ENCODE data around the gene RHOC.

Gene RHOC

GRCh38 chr1:112744009-112744578 is 37.2 kb upstream of the RHOC start:
- H3F3A ChIP-seq (ENCODE audit: insufficient read depth): no peaks in the 10 kb centered on the region
- H3K9ac ChIP-seq (ENCODE audit: low read length): no peak overlapping the region
- H3K36me3 ChIP-seq (ENCODE audit: low read length): no peaks in the 10 kb centered on the region
- no peak overlapping the region for H3K27ac ChIP-seq (ENCODE audit: low read depth, low read length)
- no peak overlapping the region for H3K4me2 ChIP-seq (ENCODE audit: low read depth, low read length, poor library complexity, severe bottlenecking)
- H3K9me2 ChIP-seq (replicated peaks; ENCODE audit: insufficient read depth, low read length): no peaks in the 10 kb centered on the region
- H3K79me2 ChIP-seq (ENCODE audit: insufficient read depth, low read length): no peaks in the 10 kb centered on the region
- H3K27me3 ChIP-seq (ENCODE audit: low read length): no peaks in the 10 kb centered on the region
- no peak overlapping the region for H2AFZ ChIP-seq (ENCODE audit: low read depth, low read length, severe bottlenecking)
- no peak overlapping the region for H3K4me3 ChIP-seq (ENCODE audit: insufficient read depth, low read length, poor library complexity, severe bottlenecking)
- H4K20me1 ChIP-seq (ENCODE audit: low read depth, low read length): no peaks in the 10 kb centered on the region
- TF ChIP-seq CTCF (IDR thresholded peaks at IDR 0.05; ENCODE audit: insufficient read depth, low read length, poor library complexity, severe bottlenecking): no peak
- TF ChIP-seq EZH2phosphoT487 (conservative IDR thresholded peaks at IDR 0.05; ENCODE audit: low read length): no peak
- no peaks in the 10 kb centered on the region for H3K9me3 ChIP-seq (ENCODE audit: insufficient read depth, low read length)

DNA sequence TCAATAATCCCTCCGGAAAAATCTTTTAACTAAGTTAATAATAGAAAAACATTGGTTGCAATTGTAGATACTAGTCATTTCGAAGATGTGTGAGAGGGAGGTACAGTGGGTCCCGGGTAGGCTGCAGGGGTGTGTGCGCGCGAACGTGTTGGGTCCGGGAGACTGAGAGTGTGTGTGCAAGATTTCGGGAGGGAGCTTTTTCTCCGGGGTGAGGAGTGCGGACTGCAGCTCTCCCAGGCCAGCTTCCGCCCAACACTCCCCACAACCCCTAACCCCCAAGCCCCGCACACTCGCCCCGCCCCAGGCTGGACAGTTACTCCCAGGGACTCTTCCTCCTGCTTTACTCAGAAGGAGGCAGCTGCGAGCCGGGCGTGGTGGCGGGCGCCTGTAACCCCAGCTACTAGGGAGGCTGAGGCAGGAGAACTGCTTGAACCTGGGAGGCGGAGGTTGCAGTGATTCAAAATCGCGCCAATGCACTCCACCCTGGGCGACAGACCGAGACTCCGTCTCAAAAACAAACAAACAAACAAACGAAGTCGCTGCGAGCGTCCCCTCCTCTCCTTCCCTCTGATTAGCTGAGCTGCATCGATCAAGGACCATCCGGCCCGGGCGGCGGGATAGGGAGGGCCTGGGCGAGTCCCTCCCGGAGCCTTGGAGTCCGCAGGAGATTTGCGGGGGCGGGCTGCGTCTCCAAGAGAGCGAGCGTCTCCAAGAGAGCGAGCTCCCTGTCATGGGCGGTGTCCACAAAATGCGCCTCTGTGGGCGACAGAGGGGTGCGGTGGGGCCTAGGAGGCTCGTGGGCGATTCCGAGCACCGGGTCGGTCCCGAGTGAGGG is 36.5 kb upstream of the RHOC start:
- no peak overlapping the region for H2AFZ ChIP-seq (ENCODE audit: low read depth, low read length, severe bottlenecking)
- H3K4me2 ChIP-seq (ENCODE audit: low read depth, low read length, poor library complexity, severe bottlenecking): no peak overlapping the region
- no peaks in the 10 kb centered on the region for H3K9me3 ChIP-seq (ENCODE audit: insufficient read depth, low read length)

DNA sequence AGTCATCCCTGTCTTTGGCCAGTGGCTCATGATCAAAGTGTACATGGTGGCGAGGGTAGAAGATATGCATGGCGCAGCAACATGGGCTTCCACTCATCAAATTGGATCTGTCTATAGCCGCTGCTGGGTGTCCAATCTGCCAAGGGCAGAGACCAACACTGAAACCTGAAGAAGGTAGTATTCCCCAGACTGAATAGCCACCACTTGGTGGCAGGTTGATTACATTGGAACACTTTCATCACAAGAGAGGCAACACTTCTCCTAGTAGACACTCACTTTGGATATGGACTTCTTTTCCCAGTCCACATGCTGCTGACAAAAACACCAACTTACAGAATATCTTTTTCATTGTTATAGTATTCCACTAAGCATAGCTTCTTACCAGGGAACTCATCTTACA is 30.6 kb upstream of the RHOC start:
- no peaks in the 10 kb centered on the region for H3F3A ChIP-seq (ENCODE audit: insufficient read depth)
- H3K27ac ChIP-seq (ENCODE audit: low read depth, low read length): no peak overlapping the region
- H3K79me2 ChIP-seq (ENCODE audit: insufficient read depth, low read length): no peaks in the 10 kb centered on the region
- H4K20me1 ChIP-seq (ENCODE audit: low read depth, low read length): no peaks in the 10 kb centered on the region
- TF ChIP-seq CTCF (IDR thresholded peaks at IDR 0.05; ENCODE audit: insufficient read depth, low read length, poor library complexity, severe bottlenecking) (no peak), EZH2phosphoT487 (conservative IDR thresholded peaks at IDR 0.05; ENCODE audit: low read length) (no peak)
- H3K4me2 ChIP-seq (ENCODE audit: low read depth, low read length, poor library complexity, severe bottlenecking): no peak overlapping the region
- H3K4me3 ChIP-seq (ENCODE audit: insufficient read depth, low read length, poor library complexity, severe bottlenecking): no peak overlapping the region
- no peak overlapping the region for H3K9ac ChIP-seq (ENCODE audit: low read length)
- no peaks in the 10 kb centered on the region for H3K36me3 ChIP-seq (ENCODE audit: low read length)
- H2AFZ ChIP-seq (ENCODE audit: low read depth, low read length, severe bottlenecking): no peak overlapping the region
- H3K9me3 ChIP-seq (ENCODE audit: insufficient read depth, low read length): no peaks in the 10 kb centered on the region
- H3K27me3 ChIP-seq (ENCODE audit: low read length): no peaks in the 10 kb centered on the region
- H3K9me2 ChIP-seq (replicated peaks; ENCODE audit: insufficient read depth, low read length): no peaks in the 10 kb centered on the region

More for the DNA sequence above, 36.5 kb upstream of the RHOC start:
- H3K27me3 ChIP-seq (ENCODE audit: low read length): no peaks in the 10 kb centered on the region
- H3K9ac ChIP-seq (ENCODE audit: low read length): no peak overlapping the region
- no peak overlapping the region for H3K4me3 ChIP-seq (ENCODE audit: insufficient read depth, low read length, poor library complexity, severe bottlenecking)
- H3K79me2 ChIP-seq (ENCODE audit: insufficient read depth, low read length): no peaks in the 10 kb centered on the region
- no peak overlapping the region for H3K27ac ChIP-seq (ENCODE audit: low read depth, low read length)
- no peaks in the 10 kb centered on the region for H3F3A ChIP-seq (ENCODE audit: insufficient read depth)
- no peaks in the 10 kb centered on the region for H3K36me3 ChIP-seq (ENCODE audit: low read length)
- H4K20me1 ChIP-seq (ENCODE audit: low read depth, low read length): no peaks in the 10 kb centered on the region
- TF ChIP-seq CTCF (IDR thresholded peaks at IDR 0.05; ENCODE audit: insufficient read depth, low read length, poor library complexity, severe bottlenecking) (no peak), EZH2phosphoT487 (conservative IDR thresholded peaks at IDR 0.05; ENCODE audit: low read length) (no peak)
- no peaks in the 10 kb centered on the region for H3K9me2 ChIP-seq (replicated peaks; ENCODE audit: insufficient read depth, low read length)

All from SU-DHL-6 (cell line).